Right cardiac atrium (tissue), 5 donors: ENCODE measurements around the gene SLC6A6. TPM values are rescaled to one million over a fixed set of nuclear protein-coding genes. Genes with fewer than 3 reads are reported as not detected.

ENCODE experiments used
- ATAC-seq, 2 donors: fragments of 200-7000 bp; cut with Tn5 transposase; one replicate each; pipeline versions ENCODE4 v1.8.0 to v1.9.1; 2020; ENCODE audit warnings: moderate library complexity in 2 of 2, mild to moderate bottlenecking in 1 of 2
- DNase-seq, 3 donors: peaks; one replicate each; pipeline ENCODE4 v3.0.0-alpha.2; 2020
- H3K27ac ChIP-seq: one replicate; pipeline ENCODE4 v1.5.1; 2013; ENCODE audit warnings: mild to moderate bottlenecking, low read length, control low read depth, moderate library complexity
- H3K27me3 ChIP-seq: one replicate; pipeline ENCODE4 v1.6.1; 2013; ENCODE audit not compliant: control insufficient read depth, insufficient read depth
- H3K4me1 ChIP-seq: one replicate; pipeline ENCODE4 v1.6.1; 2013; ENCODE audit warnings: low read length; ENCODE audit not compliant: control insufficient read depth, insufficient read depth
- H3K4me3 ChIP-seq: one replicate; pipeline ENCODE4 v1.5.1; 2013; ENCODE audit warnings: low read length, control low read depth
- H3K9me3 ChIP-seq: one replicate; pipeline ENCODE4 v1.6.1; 2013; ENCODE audit warnings: low read length; ENCODE audit not compliant: control insufficient read depth
- WGBS: extraction: QIAGEN DNeasy Blood & Tissue Kit; methylation state at CpG from one replicate; pipeline ENCODE4 v1.1.7; 2013; 5-methylcytosine and 5-hydroxymethylcytosine counted together
- intact Hi-C, 4 donors: fragments of 100-400 bp; cut with DNase I; formaldehyde crosslinking; loops; one replicate each; pipeline versions ENCODE4 v1.11.0 to v1.14.0; 2022 to 2023
- polyA plus RNA-seq: library from polyadenylated mRNA; stranded (reverse); fragments of 200-250 nt; gene quantifications from one replicate; pipeline ENCODE4 v1.2.3, GENCODE V29; 2013
- total RNA-seq, 4 donors: library from RNA; stranded (reverse); fragmentation: NEBNext Ultra II Directional; extraction: Animal tissue kit (Norgen Biotek cat#: 25700); gene quantifications; one replicate each; pipeline ENCODE4 v1.2.1, GENCODE V29; 2021
- donor health status: healthy with polysubstance abuse.
- donor health status: DM: no; HTN: yes; CAD: no.
- donor health status: DM: no; HTN: no; CAD: no.
- donor health status: DM: no; HTN: yes; CAD: no; lungs with severe emphysema.
- donor health status: DM: yes; HTN: yes; CAD: no.

Gene SLC6A6
- total and polyA plus RNA-seq, 5 donors: 21.3 to 106 (median 31.6) TPM

- H3K27me3 ChIP-seq: no peaks in the 10 kb centered on the region
- ATAC-seq: no peak
- intact Hi-C loops: no loop called here
- H3K4me1 ChIP-seq: no peaks in the 10 kb centered on the region
- no peaks in the 10 kb centered on the region for H3K9me3 ChIP-seq
- WGBS: 94% methylated on average over 8 of the region's 8 CpGs
- no peak overlapping the region for H3K4me3 ChIP-seq
- no peak overlapping the region for H3K27ac ChIP-seq
- peak in 1 of 3 donors; percentile 3 for DNase-seq
These were observed 37.7 kb upstream of the SLC6A6 start for GRCh38 chr3:14364580-14365292.

- H3K4me3 ChIP-seq: no peak overlapping the region
- H3K4me1 ChIP-seq: peaks cover 4% of the 10 kb centered on the region
- DNase-seq: peak in 2 of 3 donors; percentile 15 to 16
- H3K27ac ChIP-seq: no peak overlapping the region
- WGBS: 84% methylated on average over 8 of the region's 8 CpGs
- intact Hi-C loops: no loop called here
- H3K27me3 ChIP-seq: no peaks in the 10 kb centered on the region
- H3K9me3 ChIP-seq: no peaks in the 10 kb centered on the region
- no peak for ATAC-seq
These were observed 36.2 kb upstream of the SLC6A6 start for GRCh38 chr3:14366248-14366647.

GRCh38 chr3:14366915-14367823 lies 35.2 kb upstream of the SLC6A6 start:
- no peaks in the 10 kb centered on the region for H3K9me3 ChIP-seq
- 54% methylated on average over 22 of the region's 22 CpGs for WGBS
- intact Hi-C loops: no loop called here
- peak in 2 of 3 donors; percentile 38 to 40 for DNase-seq
- no peak overlapping the region for H3K4me3 ChIP-seq
- no peak for ATAC-seq
- H3K4me1 ChIP-seq: peaks cover 11% of the 10 kb centered on the region
- H3K27me3 ChIP-seq: no peaks in the 10 kb centered on the region
- no peak overlapping the region for H3K27ac ChIP-seq

- Histone ChIP-seq H3K27ac (no peak overlapping the region), H3K4me1 (peaks cover 14% of the 10 kb centered on the region), H3K27me3 (no peaks in the 10 kb centered on the region), H3K4me3 (no peak overlapping the region), H3K9me3 (no peaks in the 10 kb centered on the region)
- DNase-seq (peak in 2 of 3 donors; percentile 9 to 51), ATAC-seq (no peak)
- WGBS: 90% methylated on average over 10 of the region's 10 CpGs
- intact Hi-C loops: no loop called here
These were observed 34.3 kb upstream of the SLC6A6 start for GRCh38 chr3:14368146-14368545.

- DNase-seq (peak in 2 of 3 donors; percentile 6 to 16), ATAC-seq (no peak)
- H3K4me1 ChIP-seq: peaks cover 14% of the 10 kb centered on the region
- 87% methylated on average over 2 of the region's 2 CpGs for WGBS
- H3K4me3 ChIP-seq: no peak overlapping the region
- no peaks in the 10 kb centered on the region for H3K27me3 ChIP-seq
- no peaks in the 10 kb centered on the region for H3K9me3 ChIP-seq
- H3K27ac ChIP-seq: no peak overlapping the region
- intact Hi-C loops: no loop called here
These were observed 33.5 kb upstream of the SLC6A6 start for GRCh38 chr3:14368885-14369284.

GRCh38 chr3:14369675-14370669 lies 32.4 kb upstream of the SLC6A6 start:
- Histone ChIP-seq H3K27me3 (no peaks in the 10 kb centered on the region), H3K4me1 (peaks cover 16% of the 10 kb centered on the region), H3K9me3 (no peaks in the 10 kb centered on the region), H3K27ac (peak overlapping the region; percentile 19), H3K4me3 (no peak overlapping the region)
- intact Hi-C loops: no loop called here
- DNase-seq (peak in 2 of 3 donors; percentile 33 to 37), ATAC-seq (no peak)
- 67% methylated on average over 15 of the region's 15 CpGs for WGBS

GRCh38 chr3:14370720-14371572 lies 31.5 kb upstream of the SLC6A6 start:
- H3K27ac ChIP-seq: peak overlapping the region; percentile 50
- intact Hi-C loops: no loop called here
- no peak for ATAC-seq
- DNase-seq: peak in 1 of 3 donors; percentile 27
- H3K9me3 ChIP-seq: no peaks in the 10 kb centered on the region
- WGBS: 89% methylated on average over 14 of the region's 14 CpGs
- H3K4me3 ChIP-seq: no peak overlapping the region
- no peaks in the 10 kb centered on the region for H3K27me3 ChIP-seq
- peaks cover 16% of the 10 kb centered on the region for H3K4me1 ChIP-seq

- intact Hi-C loops: no loop called here
- DNase-seq: peak; percentile 83 to 93 (median 92)
- H3K4me1 ChIP-seq: peaks cover 16% of the 10 kb centered on the region
These were observed 30.6 kb upstream of the SLC6A6 start for GRCh38 chr3:14371573-14372474.

GRCh38 chr3:14372587-14372986 lies 29.8 kb upstream of the SLC6A6 start:
- H3K9me3 ChIP-seq: no peaks in the 10 kb centered on the region
- DNase-seq (peak in 1 of 3 donors; percentile 36), ATAC-seq (no peak)
- peak overlapping the region; percentile 61 for H3K27ac ChIP-seq
- intact Hi-C loops: no loop called here
- WGBS: 73% methylated on average over 6 of the region's 6 CpGs
- peaks cover 17% of the 10 kb centered on the region for H3K4me1 ChIP-seq
- no peaks in the 10 kb centered on the region for H3K27me3 ChIP-seq
- H3K4me3 ChIP-seq: no peak overlapping the region

More at GRCh38 chr3:14371573-14372474, 30.6 kb upstream of the SLC6A6 start:
- no peak overlapping the region for H3K4me3 ChIP-seq
- H3K9me3 ChIP-seq: no peaks in the 10 kb centered on the region
- peak overlapping the region; percentile 61 for H3K27ac ChIP-seq
- 33% methylated on average over 12 of the region's 12 CpGs for WGBS
- ATAC-seq: peak; percentile 75 to 82
- no peaks in the 10 kb centered on the region for H3K27me3 ChIP-seq
